ENCODE measurements around the gene ZBTB7B. TPM values are rescaled to one million over a fixed set of nuclear protein-coding genes. Genes with fewer than 3 reads are reported as not detected.

The ZBTB7B gene
- total and polyA plus RNA-seq, 9 of the 15 experiments (the other 6 are each of a cell fraction or from before 2014, with no cell fraction given), result 0.04 to 46.5 (median 15.2) TPM

GRCh38 chr1:155000726-155001424, 1.7 kb upstream of the ZBTB7B start (continued):
- 0 out of 2 replicates have a peak, but pooled peaks have one; percentile 8 for TF ChIP-seq TSHZ1 (CRISPR knock-in tag; IDR thresholded peaks at IDR 0.05)
- no peak for TF ChIP-seq IFI16 (CRISPR knock-in tag; IDR thresholded peaks at IDR 0.05)
- no peak for TF ChIP-seq MYNN (IDR thresholded peaks at IDR 0.05)
- TF ChIP-seq MYNN (CRISPR knock-in tag; IDR thresholded peaks at IDR 0.05), result no peak
- peak; percentile 13; the same call in 1 of the 2 replicates for TF ChIP-seq SMC3 (conservative IDR thresholded peaks at IDR 0.05; ENCODE audit: insufficient read depth, low read depth, low read length)
- TF ChIP-seq POLR2AphosphoS5 (IDR thresholded peaks at IDR 0.05; ENCODE audit: control insufficient read depth, insufficient read depth, low read depth, low read length), result peak; percentile 65
- TF ChIP-seq PREB (CRISPR knock-in tag; IDR thresholded peaks at IDR 0.05), result no peak
- TF ChIP-seq SNIP1 (IDR thresholded peaks at IDR 0.05; ENCODE audit: low read depth), result no peak
- 0 out of 2 replicates have a peak, but pooled peaks have one; percentile 72 for TF ChIP-seq KLF1 (tag; IDR thresholded peaks at IDR 0.05)
- 0 out of 2 replicates have a peak, but pooled peaks have one; percentile 48 for TF ChIP-seq ZNF41 (CRISPR knock-in tag; conservative IDR thresholded peaks at IDR 0.05)
- TF ChIP-seq MYC (IDR thresholded peaks at IDR 0.05; ENCODE audit: low read depth, low read length), result peak; percentile 77
- peak; percentile 81; the same call in 1 of the 2 replicates for TF ChIP-seq MYC (CRISPR knock-in tag; IDR thresholded peaks at IDR 0.05; ENCODE audit: borderline replicate concordance, low read depth)
- TF ChIP-seq ZBTB33 (CRISPR knock-in tag; IDR thresholded peaks at IDR 0.05), result peak; percentile 59; the same call in 1 of the 2 replicates
- no peak; the same call in 1 of the 2 replicates for TF ChIP-seq THAP12 (CRISPR knock-in tag; IDR thresholded peaks at IDR 0.05)
- TF ChIP-seq ZNF717 (CRISPR knock-in tag; IDR thresholded peaks at IDR 0.05), result no peak
- no peak for TF ChIP-seq ZNF12 (CRISPR knock-in tag; IDR thresholded peaks at IDR 0.05)
- TF ChIP-seq NEUROD1 (IDR thresholded peaks at IDR 0.05; ENCODE audit: borderline replicate concordance, low read depth, low read length, partially characterized antibody), result peak; percentile 100
- TF ChIP-seq SAP30 (IDR thresholded peaks at IDR 0.05; ENCODE audit: borderline replicate concordance, insufficient read depth, low read depth, low read length, poor library complexity, severe bottlenecking), result no peak
- no peak for TF ChIP-seq ARHGAP35 (IDR thresholded peaks at IDR 0.05; ENCODE audit: partially characterized antibody)

Measured in K562 (cell line).